8988T (cell line): Measurements from ENCODE around the gene GSTM1.

ENCODE experiments used
- DNase-seq: peaks from one replicate; pipeline ENCODE4 v3.0.0; 2011

The GSTM1 gene

GRCh38 chr1:109733236-109733870, 45.7 kb downstream of the GSTM1 start:
- DNase-seq, result no peak

GRCh38 chr1:109739738-109740614, 52.4 kb downstream of the GSTM1 start:
- DNase-seq, result no peak

GRCh38 chr1:109740615-109741373, 53.2 kb downstream of the GSTM1 start, which contains the start of gene GSTM3:
Gene GSTM3 (minus strand): TSS chr1:109741038. CDS start chr1:109740287, 751 bp downstream.
- no peak for DNase-seq
